GM23338 (cell line): Measurements from ENCODE around the gene RAD50. TPM values are rescaled to one million over a fixed set of nuclear protein-coding genes. Genes with fewer than 3 reads are reported as not detected.

Source experiments
- ATAC-seq: fragments of 200-7000 bp; cut with Tn5 transposase; 3 replicates; pipeline ENCODE4 v1.9.1; 2020
- DNase-seq: peaks from one replicate; pipeline ENCODE4 v3.0.0-alpha.2; 2015; ENCODE audit warnings: low spot score
- H2AFZ ChIP-seq: fragments of 200-600 bp; sonication (generic); 2 replicates; pipeline ENCODE4 v1.8.0; 2016; ENCODE audit warnings: antibody characterized with exemption, mild to moderate bottlenecking, moderate library complexity
- H3F3A ChIP-seq: fragments of 200-600 bp; sonication (generic); replicated peaks from 2 replicates; pipeline ENCODE4 v1.8.0; 2017; ENCODE audit warnings: antibody characterized with exemption, mixed run types, low read depth
- H3K27ac ChIP-seq: fragments of 200-600 bp; sonication (generic); 2 replicates; pipeline ENCODE4 v1.6.1; 2016; ENCODE audit warnings: low read depth
- H3K27me3 ChIP-seq: fragments of 200-600 bp; sonication (generic); 2 replicates; pipeline ENCODE4 v1.8.0; 2016; ENCODE audit warnings: mild to moderate bottlenecking, mixed run types, moderate library complexity; ENCODE audit not compliant: insufficient read depth
- H3K36me3 ChIP-seq: fragments of 200-600 bp; sonication (generic); 2 replicates; pipeline ENCODE4 v1.8.0; 2016; ENCODE audit warnings: mild to moderate bottlenecking; ENCODE audit not compliant: insufficient read depth
- H3K4me1 ChIP-seq: fragments of 200-600 bp; sonication (generic); 2 replicates; pipeline ENCODE4 v1.8.0; 2016; ENCODE audit warnings: mild to moderate bottlenecking, moderate library complexity; ENCODE audit not compliant: insufficient read depth
- H3K4me2 ChIP-seq: fragments of 200-600 bp; sonication (generic); 2 replicates; pipeline ENCODE4 v1.7.1; 2017; ENCODE audit warnings: mixed run types
- H3K4me3 ChIP-seq: fragments of 200-600 bp; sonication (generic); 2 replicates; pipeline ENCODE4 v1.6.1; 2016; ENCODE audit warnings: mixed run types
- H3K79me2 ChIP-seq: fragments of 200-600 bp; sonication (generic); replicated peaks from 2 replicates; pipeline ENCODE4 v1.8.0; 2017; ENCODE audit warnings: mild to moderate bottlenecking; ENCODE audit not compliant: insufficient read depth
- H3K9me2 ChIP-seq: fragments of 200-600 bp; sonication (generic); 2 replicates; pipeline ENCODE4 v1.8.0; 2017; ENCODE audit not compliant: insufficient read depth
- H4K20me1 ChIP-seq: fragments of 200-600 bp; sonication (generic); replicated peaks from 2 replicates; pipeline ENCODE4 v1.8.0; 2017; ENCODE audit warnings: mild to moderate bottlenecking; ENCODE audit not compliant: insufficient read depth
- H3K27ac Mint-ChIP-seq: 2 replicates; pipeline ENCODE4 v1.8.0; 2020; ENCODE audit warnings: inconsistent platforms, mild to moderate bottlenecking, moderate library complexity, mixed read lengths
- H3K27me3 Mint-ChIP-seq: 3 replicates; pipeline ENCODE4 v1.8.0; 2022; ENCODE audit warnings: low read depth, mild to moderate bottlenecking, moderate library complexity, mixed read lengths, inconsistent platforms; ENCODE audit not compliant: insufficient read depth, poor library complexity
- H3K36me3 Mint-ChIP-seq: 3 replicates; pipeline ENCODE4 v1.8.0; 2021; ENCODE audit warnings: low read depth, mild to moderate bottlenecking, inconsistent platforms, moderate library complexity, mixed read lengths
- H3K4me1 Mint-ChIP-seq: 3 replicates; pipeline ENCODE4 v1.8.0; 2020; ENCODE audit warnings: mild to moderate bottlenecking, inconsistent platforms, mixed read lengths
- H3K4me3 Mint-ChIP-seq: 3 replicates; pipeline ENCODE4 v1.8.0; 2021; ENCODE audit warnings: moderate library complexity, mild to moderate bottlenecking, inconsistent platforms, mixed read lengths
- H3K9me3 Mint-ChIP-seq: 3 replicates; pipeline ENCODE4 v1.8.0; 2020; ENCODE audit warnings: moderate library complexity, mild to moderate bottlenecking, inconsistent platforms, mixed read lengths
- EZH2 ChIP-seq: fragments of 200-600 bp; sonication (generic); IDR thresholded peaks from one replicate; pipeline ENCODE4 v1.8.0; 2017; ENCODE audit warnings: antibody characterized with exemption, mild to moderate bottlenecking, low read depth; ENCODE audit not compliant: unreplicated experiment
- STAT1 ChIP-seq: IDR thresholded peaks from one replicate; pipeline ENCODE4 v1.6.1; 2016; ENCODE audit warnings: antibody characterized with exemption; ENCODE audit not compliant: unreplicated experiment
- ZNF114 ChIP-seq: fragments of 250-450 bp; sonication (Bioruptor Pico); IDR thresholded peaks from 2 replicates; pipeline ENCODE4 v1.5.0; 2020; ENCODE audit warnings: mild to moderate bottlenecking, moderate library complexity
- ZNF331 ChIP-seq: fragments of 250-450 bp; sonication (Bioruptor Pico); IDR thresholded peaks from 2 replicates; pipeline ENCODE4 v1.5.0; 2020; ENCODE audit warnings: low read depth, mild to moderate bottlenecking, moderate library complexity
- polyA plus RNA-seq: library from polyadenylated mRNA; unstranded; fragments of >200 nt; fragmentation: Nextera tagmentation; extraction: Ambion mirVana; gene quantifications from 2 replicates; pipeline ENCODE4 v1.2.1, GENCODE V29; 2016
- total RNA-seq: library from RNA; depleted of rRNA; stranded (reverse); fragments of >200 nt; shearing (Covaris generic); gene quantifications from 2 replicates; pipeline ENCODE4 v1.2.3, GENCODE V29; 2014
- TF ChIP-seq, protein P1 (sequence below): fragments of 250-450 bp; sonication (Bioruptor Pico); IDR thresholded peaks from 2 replicates; pipeline ENCODE4 v1.5.0; 2020; ENCODE audit warnings: mild to moderate bottlenecking, moderate library complexity
- TF ChIP-seq, protein P2 (sequence below), 2 experiments: fragments of 200-600 bp in 1 of 2; sonication (generic) in 1 of 2; conservative IDR thresholded peaks; 2 replicates each; pipeline versions ENCODE4 v1.5.1 to v1.6.1; 2016 to 2017; ENCODE audit warnings: antibody characterized with exemption in 2 of 2, low read depth in 2 of 2, mild to moderate bottlenecking in 2 of 2, moderate library complexity in 1 of 2

The RAD50 gene
- total and polyA plus RNA-seq, 2 experiments from 2014 or later, result 27.0 to 52.2 TPM

DNA sequence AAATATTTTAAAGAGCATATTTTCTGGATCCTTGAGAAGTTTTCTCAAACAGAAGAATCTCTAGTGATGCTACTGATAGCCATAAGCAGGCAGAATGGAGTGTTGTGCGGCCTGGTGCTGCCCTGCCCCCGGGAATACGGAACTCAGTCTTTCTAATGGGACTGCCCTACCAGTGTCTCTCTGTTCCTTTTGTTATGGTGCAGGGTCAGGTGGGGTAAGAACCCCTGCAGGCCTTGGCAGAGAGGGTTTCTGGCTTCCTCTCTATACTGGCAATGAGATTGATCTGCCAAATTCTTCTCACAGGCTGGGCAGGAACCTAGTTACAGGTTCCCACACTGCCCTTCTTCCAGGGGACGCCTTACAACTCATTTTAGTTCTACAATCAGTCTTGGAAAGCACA lies 16.0 kb upstream of the RAD50 start (continued):
- TF ChIP-seq, protein P1, sequence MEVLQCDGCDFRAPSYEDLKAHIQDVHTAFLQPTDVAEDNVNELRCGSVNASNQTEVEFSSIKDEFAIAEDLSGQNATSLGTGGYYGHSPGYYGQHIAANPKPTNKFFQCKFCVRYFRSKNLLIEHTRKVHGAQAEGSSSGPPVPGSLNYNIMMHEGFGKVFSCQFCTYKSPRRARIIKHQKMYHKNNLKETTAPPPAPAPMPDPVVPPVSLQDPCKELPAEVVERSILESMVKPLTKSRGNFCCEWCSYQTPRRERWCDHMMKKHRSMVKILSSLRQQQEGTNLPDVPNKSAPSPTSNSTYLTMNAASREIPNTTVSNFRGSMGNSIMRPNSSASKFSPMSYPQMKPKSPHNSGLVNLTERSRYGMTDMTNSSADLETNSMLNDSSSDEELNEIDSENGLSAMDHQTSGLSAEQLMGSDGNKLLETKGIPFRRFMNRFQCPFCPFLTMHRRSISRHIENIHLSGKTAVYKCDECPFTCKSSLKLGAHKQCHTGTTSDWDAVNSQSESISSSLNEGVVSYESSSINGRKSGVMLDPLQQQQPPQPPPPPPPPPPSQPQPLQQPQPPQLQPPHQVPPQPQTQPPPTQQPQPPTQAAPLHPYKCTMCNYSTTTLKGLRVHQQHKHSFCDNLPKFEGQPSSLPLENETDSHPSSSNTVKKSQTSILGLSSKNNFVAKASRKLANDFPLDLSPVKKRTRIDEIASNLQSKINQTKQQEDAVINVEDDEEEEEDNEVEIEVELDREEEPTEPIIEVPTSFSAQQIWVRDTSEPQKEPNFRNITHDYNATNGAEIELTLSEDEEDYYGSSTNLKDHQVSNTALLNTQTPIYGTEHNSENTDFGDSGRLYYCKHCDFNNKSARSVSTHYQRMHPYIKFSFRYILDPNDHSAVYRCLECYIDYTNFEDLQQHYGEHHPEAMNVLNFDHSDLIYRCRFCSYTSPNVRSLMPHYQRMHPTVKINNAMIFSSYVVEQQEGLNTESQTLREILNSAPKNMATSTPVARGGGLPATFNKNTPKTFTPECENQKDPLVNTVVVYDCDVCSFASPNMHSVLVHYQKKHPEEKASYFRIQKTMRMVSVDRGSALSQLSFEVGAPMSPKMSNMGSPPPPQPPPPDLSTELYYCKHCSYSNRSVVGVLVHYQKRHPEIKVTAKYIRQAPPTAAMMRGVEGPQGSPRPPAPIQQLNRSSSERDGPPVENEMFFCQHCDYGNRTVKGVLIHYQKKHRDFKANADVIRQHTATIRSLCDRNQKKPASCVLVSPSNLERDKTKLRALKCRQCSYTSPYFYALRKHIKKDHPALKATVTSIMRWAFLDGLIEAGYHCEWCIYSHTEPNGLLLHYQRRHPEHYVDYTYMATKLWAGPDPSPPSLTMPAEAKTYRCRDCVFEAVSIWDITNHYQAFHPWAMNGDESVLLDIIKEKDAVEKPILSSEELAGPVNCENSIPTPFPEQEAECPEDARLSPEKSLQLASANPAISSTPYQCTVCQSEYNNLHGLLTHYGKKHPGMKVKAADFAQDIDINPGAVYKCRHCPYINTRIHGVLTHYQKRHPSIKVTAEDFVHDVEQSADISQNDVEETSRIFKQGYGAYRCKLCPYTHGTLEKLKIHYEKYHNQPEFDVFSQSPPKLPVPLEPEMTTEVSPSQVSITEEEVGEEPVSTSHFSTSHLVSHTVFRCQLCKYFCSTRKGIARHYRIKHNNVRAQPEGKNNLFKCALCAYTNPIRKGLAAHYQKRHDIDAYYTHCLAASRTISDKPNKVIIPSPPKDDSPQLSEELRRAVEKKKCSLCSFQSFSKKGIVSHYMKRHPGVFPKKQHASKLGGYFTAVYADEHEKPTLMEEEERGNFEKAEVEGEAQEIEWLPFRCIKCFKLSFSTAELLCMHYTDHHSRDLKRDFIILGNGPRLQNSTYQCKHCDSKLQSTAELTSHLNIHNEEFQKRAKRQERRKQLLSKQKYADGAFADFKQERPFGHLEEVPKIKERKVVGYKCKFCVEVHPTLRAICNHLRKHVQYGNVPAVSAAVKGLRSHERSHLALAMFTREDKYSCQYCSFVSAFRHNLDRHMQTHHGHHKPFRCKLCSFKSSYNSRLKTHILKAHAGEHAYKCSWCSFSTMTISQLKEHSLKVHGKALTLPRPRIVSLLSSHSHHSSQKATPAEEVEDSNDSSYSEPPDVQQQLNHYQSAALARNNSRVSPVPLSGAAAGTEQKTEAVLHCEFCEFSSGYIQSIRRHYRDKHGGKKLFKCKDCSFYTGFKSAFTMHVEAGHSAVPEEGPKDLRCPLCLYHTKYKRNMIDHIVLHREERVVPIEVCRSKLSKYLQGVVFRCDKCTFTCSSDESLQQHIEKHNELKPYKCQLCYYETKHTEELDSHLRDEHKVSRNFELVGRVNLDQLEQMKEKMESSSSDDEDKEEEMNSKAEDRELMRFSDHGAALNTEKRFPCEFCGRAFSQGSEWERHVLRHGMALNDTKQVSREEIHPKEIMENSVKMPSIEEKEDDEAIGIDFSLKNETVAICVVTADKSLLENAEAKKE, result no peak
- TF ChIP-seq STAT1 (no peak), ZNF331 (CRISPR knock-in tag) (no peak), EZH2 (no peak)

DNA sequence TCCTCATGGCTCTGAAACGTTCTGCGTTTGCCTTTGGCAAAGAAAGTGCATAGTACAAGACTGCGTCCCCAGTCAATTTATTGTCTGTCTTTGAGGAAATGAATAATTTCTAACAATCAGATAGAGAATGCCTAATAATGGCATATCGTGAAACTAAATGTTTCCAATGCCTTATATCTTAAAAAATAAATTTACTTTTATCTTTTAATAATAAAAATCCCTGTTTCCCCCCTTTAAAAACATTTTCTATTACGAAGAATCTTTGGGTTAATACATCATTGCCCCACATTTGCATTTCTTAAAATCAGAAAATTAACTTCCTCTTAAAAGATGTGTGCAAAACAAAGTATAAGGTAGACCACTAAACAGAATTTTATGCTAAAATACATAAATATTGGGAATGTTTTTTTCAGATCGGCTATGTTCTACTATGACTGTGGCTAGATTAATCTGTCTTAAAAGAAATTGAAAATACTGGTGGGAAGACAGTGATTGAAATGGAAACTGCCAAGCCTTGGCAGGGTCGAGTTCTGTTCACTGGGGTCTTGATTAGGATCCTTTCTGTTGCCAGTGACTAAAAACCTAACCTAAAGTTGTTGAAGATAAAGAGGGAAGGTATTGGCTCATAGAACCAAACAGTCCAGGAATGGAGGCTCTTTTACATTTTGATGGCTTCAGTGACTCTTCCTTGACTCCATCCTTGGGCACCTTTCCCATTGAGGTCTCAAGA lies 13.1 kb upstream of the RAD50 start, which contains the start of gene IL5:
Gene IL5, minus strand, starts transcription at position 51 of the 730 bp plus-strand sequence. Its CDS starts 44 bp downstream, at position 7.
- no peak within 1 kb of the TSS for H3K27ac Mint-ChIP-seq
- Histone ChIP-seq H3K27me3 (no peaks in the 10 kb centered on the region), H3F3A (no peaks in the 10 kb centered on the region), H3K4me1 (no peaks in the 10 kb centered on the region), H3K9me2 (no peaks in the 10 kb centered on the region), H3K79me2 (no peaks in the 10 kb centered on the region), H2AFZ (0 out of 2 replicates have a peak within 1 kb of the TSS, but pooled peaks have one; percentile 38), H4K20me1 (no peaks in the 10 kb centered on the region), H3K27ac (no peak within 1 kb of the TSS), H3K36me3 (no peaks in the 10 kb centered on the region), H3K4me3 (no peak within 1 kb of the TSS), H3K4me2 (no peak within 1 kb of the TSS)
- no peak for DNase-seq
- H3K4me1 Mint-ChIP-seq, result peaks cover 6% of the 10 kb centered on the region; the same call in 2 of the 3 replicates
- no peaks in the 10 kb centered on the region for H3K9me3 Mint-ChIP-seq
- no peaks in the 10 kb centered on the region for H3K36me3 Mint-ChIP-seq
- no peak for ATAC-seq
- H3K27me3 Mint-ChIP-seq, result peaks cover 3% of the 10 kb centered on the region
- no peak within 1 kb of the TSS for H3K4me3 Mint-ChIP-seq
- TF ChIP-seq, protein P1, result no peak
- no peak for TF ChIP-seq EZH2
- TF ChIP-seq ZNF331 (CRISPR knock-in tag), result no peak
- TF ChIP-seq ZNF114 (CRISPR knock-in tag), result no peak
- TF ChIP-seq, protein P2, sequence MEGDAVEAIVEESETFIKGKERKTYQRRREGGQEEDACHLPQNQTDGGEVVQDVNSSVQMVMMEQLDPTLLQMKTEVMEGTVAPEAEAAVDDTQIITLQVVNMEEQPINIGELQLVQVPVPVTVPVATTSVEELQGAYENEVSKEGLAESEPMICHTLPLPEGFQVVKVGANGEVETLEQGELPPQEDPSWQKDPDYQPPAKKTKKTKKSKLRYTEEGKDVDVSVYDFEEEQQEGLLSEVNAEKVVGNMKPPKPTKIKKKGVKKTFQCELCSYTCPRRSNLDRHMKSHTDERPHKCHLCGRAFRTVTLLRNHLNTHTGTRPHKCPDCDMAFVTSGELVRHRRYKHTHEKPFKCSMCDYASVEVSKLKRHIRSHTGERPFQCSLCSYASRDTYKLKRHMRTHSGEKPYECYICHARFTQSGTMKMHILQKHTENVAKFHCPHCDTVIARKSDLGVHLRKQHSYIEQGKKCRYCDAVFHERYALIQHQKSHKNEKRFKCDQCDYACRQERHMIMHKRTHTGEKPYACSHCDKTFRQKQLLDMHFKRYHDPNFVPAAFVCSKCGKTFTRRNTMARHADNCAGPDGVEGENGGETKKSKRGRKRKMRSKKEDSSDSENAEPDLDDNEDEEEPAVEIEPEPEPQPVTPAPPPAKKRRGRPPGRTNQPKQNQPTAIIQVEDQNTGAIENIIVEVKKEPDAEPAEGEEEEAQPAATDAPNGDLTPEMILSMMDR (conservative IDR thresholded peaks at IDR 0.05; ENCODE audit: low read depth in 2 of 2), result no peak
